HG02973 (cell line): ENCODE data around the gene MFSD6L.
"Not testable (repeated sequence)": the region's sequence is repeated elsewhere in the genome, so short reads cannot be mapped to it uniquely, and the experiment has no call there.

Source experiments
- ATAC-seq: cut with Tn5 transposase; IDR thresholded peaks from one replicate; pipeline ENCODE4 v1.9.1; 2021; ENCODE audit warnings: moderate library complexity; ENCODE audit not compliant: unreplicated experiment

Gene MFSD6L

GRCh38 chr17:8826808-8827435 is 27.8 kb upstream of the MFSD6L start:
- ATAC-seq: no peak

GRCh38 chr17:8825802-8826201 is 26.6 kb upstream of the MFSD6L start:
- no peak for ATAC-seq

GRCh38 chr17:8823279-8823678 is 24.1 kb upstream of the MFSD6L start:
- no peak for ATAC-seq

GRCh38 chr17:8822401-8823035 is 23.4 kb upstream of the MFSD6L start:
- no peak for ATAC-seq

- ATAC-seq: no peak
These were observed 22.4 kb upstream of the MFSD6L start for GRCh38 chr17:8821446-8822105.

GRCh38 chr17:8820311-8821010 is 21.3 kb upstream of the MFSD6L start:
- no peak for ATAC-seq

GRCh38 chr17:8818654-8819330 is 19.6 kb upstream of the MFSD6L start:
- ATAC-seq: no peak

- no peak for ATAC-seq
These were observed 18.9 kb upstream of the MFSD6L start for GRCh38 chr17:8818047-8818446.

GRCh38 chr17:8806926-8807550 is 7.9 kb upstream of the MFSD6L start:
- ATAC-seq: peak; percentile 86

- ATAC-seq: no peak
These were observed 7.2 kb upstream of the MFSD6L start for GRCh38 chr17:8806253-8806925.

- ATAC-seq: not testable (repeated sequence)
These were observed 6.2 kb upstream of the MFSD6L start for GRCh38 chr17:8805396-8805795.

GRCh38 chr17:8803531-8804420 is 4.6 kb upstream of the MFSD6L start:
- no peak for ATAC-seq

GRCh38 chr17:8801135-8801840 is 2.1 kb upstream of the MFSD6L start:
- no peak for ATAC-seq

- ATAC-seq: no peak
These were observed 1.5 kb upstream of the MFSD6L start for GRCh38 chr17:8800656-8801055.

- no peak for ATAC-seq
These were observed 526 bp upstream of the MFSD6L start for GRCh38 chr17:8799570-8800212.

GRCh38 chr17:8798176-8798845 is 854 bp downstream of the MFSD6L start:
- no peak for ATAC-seq

GRCh38 chr17:8797621-8798175 is 1.5 kb downstream of the MFSD6L start:
- no peak for ATAC-seq
